Measurements from ENCODE around the gene SCGB1D1. TPM values are rescaled to one million over a fixed set of nuclear protein-coding genes. Genes with fewer than 3 reads are reported as not detected.

The SCGB1D1 gene
- total and polyA plus RNA-seq, 2 of the 8 experiments (the other 6 are each of a cell fraction or from before 2014, with no cell fraction given), result not detected

DNA sequence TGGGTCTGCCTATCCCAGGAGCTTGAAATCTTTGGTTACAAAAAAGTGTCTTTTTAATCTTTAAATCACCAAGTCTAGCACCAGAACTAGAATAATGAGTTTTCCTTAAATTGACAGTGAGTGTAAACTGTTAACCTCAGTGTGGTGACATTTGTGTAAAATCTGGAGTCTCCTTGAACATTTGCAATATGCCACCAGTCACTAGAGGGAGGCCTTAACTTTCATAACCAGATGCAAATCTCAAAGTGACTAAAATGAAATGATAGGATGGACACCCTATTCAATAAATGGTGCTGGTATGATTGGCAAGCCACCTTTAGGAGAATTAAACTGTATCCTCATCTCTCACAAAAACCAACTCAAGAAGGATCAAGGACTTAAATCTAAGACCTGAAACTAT is 43.7 kb downstream of the SCGB1D1 start:
- H2BK15ac ChIP-seq (ENCODE audit: low read length), result no peak overlapping the region
- FAIRE-seq (no peak), DNase-seq (ENCODE audit: low read depth in 1 of 2, low spot score in 2 of 2) (no peak)
- TF ChIP-seq JUN (IDR thresholded peaks at IDR 0.05; ENCODE audit: low read depth, low read length), result no peak
- TF ChIP-seq, protein P1, sequence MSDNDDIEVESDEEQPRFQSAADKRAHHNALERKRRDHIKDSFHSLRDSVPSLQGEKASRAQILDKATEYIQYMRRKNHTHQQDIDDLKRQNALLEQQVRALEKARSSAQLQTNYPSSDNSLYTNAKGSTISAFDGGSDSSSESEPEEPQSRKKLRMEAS (IDR thresholded peaks at IDR 0.05), result no peak
- TF ChIP-seq POLR2AphosphoS5 (IDR thresholded peaks at IDR 0.05; ENCODE audit: low read depth, low read length), result no peak
- no peak for TF ChIP-seq GABPA (IDR thresholded peaks at IDR 0.05; ENCODE audit: borderline replicate concordance, insufficient read depth, low read length)
- TF ChIP-seq CHD2 (IDR thresholded peaks at IDR 0.05; ENCODE audit: low read length), result no peak
- no peak for TF ChIP-seq SRF (IDR thresholded peaks at IDR 0.05; ENCODE audit: low read depth, low read length)
- no peak for TF ChIP-seq POU5F1 (IDR thresholded peaks at IDR 0.05; ENCODE audit: low read depth, low read length)
- TF ChIP-seq RAD21 (IDR thresholded peaks at IDR 0.05 in 1 of 2, conservative IDR thresholded peaks at IDR 0.05 in 1 of 2; ENCODE audit: low read depth in 2 of 2, low read length in 2 of 2), result no peak; a peak in 1 of 4 replicates
- TF ChIP-seq SUZ12 (IDR thresholded peaks at IDR 0.05; ENCODE audit: low read length), result no peak
- no peak for TF ChIP-seq SIN3A (conservative IDR thresholded peaks at IDR 0.05 in 1 of 2, IDR thresholded peaks at IDR 0.05 in 1 of 2; ENCODE audit: low read depth in 1 of 2, low read length in 2 of 2)
- TF ChIP-seq SIRT6 (IDR thresholded peaks at IDR 0.05; ENCODE audit: low read length), result no peak
- H4K20me1 ChIP-seq (replicated peaks in 1 of 2; ENCODE audit: control insufficient read depth in 1 of 2, insufficient read depth in 2 of 2, low read length in 2 of 2), result peaks cover 0 to 2% of the 10 kb centered on the region in 2 experiments
- H3K4me2 ChIP-seq (ENCODE audit: insufficient read depth in 1 of 2, low read depth in 2 of 2, low read length in 2 of 2), result no peak overlapping the region
- no peaks in the 10 kb centered on the region for H3K9me3 ChIP-seq (ENCODE audit: insufficient read depth in 2 of 2, low read depth in 1 of 2, low read length in 1 of 2)
- H3K79me2 ChIP-seq (ENCODE audit: control insufficient read depth in 1 of 2, insufficient read depth in 2 of 2, low read length in 2 of 2), result no peaks in the 10 kb centered on the region
- H4K8ac ChIP-seq (ENCODE audit: extremely low read depth, insufficient read depth, low read length), result no peak overlapping the region
- no peak overlapping the region for H3K27ac ChIP-seq (ENCODE audit: low read depth, low read length)
- H3K23ac ChIP-seq (ENCODE audit: insufficient read length), result no peak overlapping the region
- ChIA-PET POLR2A (ENCODE audit: partially characterized antibody) (no interaction called here), CTCF (ENCODE audit: partially characterized antibody) (interaction anchor here (1.2 to 1.3 kb wide), 3 partner anchors 27 to 140 kb away, joined by 3 to 4 read pairs (median 3); no protein-coding TSS in a partner anchor)
- H4K91ac ChIP-seq (replicated peaks; ENCODE audit: insufficient read length, low read length), result no peak overlapping the region
- no peak overlapping the region for H3K56ac ChIP-seq (replicated peaks; ENCODE audit: insufficient read length, low read depth, low read length)
- H4K5ac ChIP-seq (ENCODE audit: insufficient read length, low read depth, low read length), result no peak overlapping the region
- no peak overlapping the region for H2BK20ac ChIP-seq (ENCODE audit: low read length)
- no peak overlapping the region for H2BK5ac ChIP-seq (ENCODE audit: low read depth, low read length)
- no peak overlapping the region for H2AFZ ChIP-seq (ENCODE audit: low read length)
- no peak overlapping the region for H2AK5ac ChIP-seq (ENCODE audit: low read depth, low read length)
- H3K14ac ChIP-seq (ENCODE audit: insufficient read length), result no peak overlapping the region
- no peak overlapping the region for H2BK120ac ChIP-seq (replicated peaks; ENCODE audit: low read depth, low read length)
- no peaks in the 10 kb centered on the region for H3K79me1 ChIP-seq (ENCODE audit: low read depth, low read length)
- H3K9ac ChIP-seq (replicated peaks in 1 of 4; ENCODE audit: extremely low read depth in 1 of 4, low read depth in 3 of 4, low read length in 3 of 4), result no peak overlapping the region
- no peak overlapping the region for H3K4ac ChIP-seq (replicated peaks; ENCODE audit: insufficient read length, low read depth, low read length)
- no peak overlapping the region for H2BK12ac ChIP-seq (ENCODE audit: low read depth, low read length)
- peaks cover 3% of the 10 kb centered on the region; the same call in 1 of the 2 replicates for H3K23me2 ChIP-seq (ENCODE audit: low read depth, low read length)
- no peaks in the 10 kb centered on the region for H3K36me3 ChIP-seq (ENCODE audit: control insufficient read depth in 2 of 4, insufficient read depth in 4 of 4, low read length in 3 of 4)
- H3K4me3 ChIP-seq (ENCODE audit: extremely low read depth in 1 of 4, insufficient read depth in 2 of 4, low read depth in 3 of 4, low read length in 4 of 4), result no peak overlapping the region
- peaks cover 0 to 1% (median 0%) of the 10 kb centered on the region in 4 experiments; a peak in 1 of 7 replicates for H3K27me3 ChIP-seq (replicated peaks in 1 of 4; ENCODE audit: control insufficient read depth in 3 of 4, extremely low read depth in 1 of 4, insufficient read depth in 3 of 4, low read length in 3 of 4)
- no peaks in the 10 kb centered on the region for H3K4me1 ChIP-seq (replicated peaks in 1 of 4; ENCODE audit: control insufficient read depth in 3 of 4, insufficient read depth in 4 of 4, low read length in 3 of 4)
- H3K18ac ChIP-seq (ENCODE audit: extremely low read depth, low read length), result no peak overlapping the region

All from H1 (cell line).